ENCODE results near the gene PTPRM.

GRCh38 chr18:7586379-7586778, 19.3 kb downstream of the PTPRM start:
- TF ChIP-seq GFI1B (tag by site-specific recombination; IDR thresholded peaks at IDR 0.05) (no peak), ZNF292 (tag by site-specific recombination; IDR thresholded peaks at IDR 0.05; ENCODE audit: borderline replicate concordance, low read depth) (no peak), CTCF (tag by site-specific recombination; IDR thresholded peaks at IDR 0.05) (no peak), ZNF175 (tag by site-specific recombination; IDR thresholded peaks at IDR 0.05) (no peak), ZNF639 (tag by site-specific recombination; IDR thresholded peaks at IDR 0.05) (no peak), PRDM10 (tag by site-specific recombination; IDR thresholded peaks at IDR 0.05) (no peak)

Data from HEK293 (cell line).